K562 (cell line): Measurements from ENCODE around the gene STAP1. TPM values are rescaled to one million over a fixed set of nuclear protein-coding genes. Genes with fewer than 3 reads are reported as not detected.
A peak's percentile ranks its signal among the peaks of the same experiment; 100 is the strongest.

Experiments used
- ADNP ChIP-seq: fragments of 200-800 bp; sonication (Bioruptor generic); IDR thresholded peaks from 2 replicates; pipeline ENCODE4 v1.6.1; 2016; ENCODE audit warnings: missing genetic modification characterization, missing compliant biosample characterization
- CREB1 ChIP-seq, 2 experiments: sonication (generic) in 1 of 2; formaldehyde crosslinking in 1 of 2; IDR thresholded peaks; 2 replicates each; pipeline versions ENCODE4 v1.6.1 to v1.8.0; 2012 to 2022; ENCODE audit warnings: inconsistent platforms in 1 of 2, mild to moderate bottlenecking in 1 of 2, missing genetic modification reagents in 1 of 2, moderate library complexity in 1 of 2
- DACH1 ChIP-seq: fragments of 450-650 bp; IDR thresholded peaks from 2 replicates; pipeline ENCODE4 v1.6.1; 2018; ENCODE audit not compliant: partially characterized antibody
- ETV1 ChIP-seq: fragments of 450-650 bp; conservative IDR thresholded peaks from 2 replicates; pipeline ENCODE4 v1.6.1; 2016; ENCODE audit warnings: missing genetic modification characterization, control low read depth, low read depth, missing compliant biosample characterization
- FOXM1 ChIP-seq, 2 experiments: fragments of 450-650 bp in 1 of 2; sonication (generic) in 1 of 2; formaldehyde crosslinking in 1 of 2; IDR thresholded peaks; 2 replicates each; pipeline versions ENCODE4 v1.6.1 to v1.9.0; 2017 to 2022; ENCODE audit warnings: low read depth in 2 of 2, mild to moderate bottlenecking in 2 of 2, missing genetic modification reagents in 1 of 2, moderate library complexity in 1 of 2
- FOXP1 ChIP-seq: sonication (generic); formaldehyde crosslinking; IDR thresholded peaks from 2 replicates; pipeline ENCODE4 v1.8.0; 2022; ENCODE audit warnings: mild to moderate bottlenecking, missing genetic modification reagents
- HLTF ChIP-seq: fragments of 450-650 bp; IDR thresholded peaks from 2 replicates; pipeline ENCODE4 v1.6.1; 2016
- HNRNPK ChIP-seq: fragments of 200-400 bp; formaldehyde crosslinking; IDR thresholded peaks from one replicate; pipeline ENCODE4 v1.6.1; 2018; ENCODE audit warnings: mild to moderate bottlenecking, low read depth, low read length; ENCODE audit not compliant: poor library complexity, severe bottlenecking
- KAT2B ChIP-seq: IDR thresholded peaks from one replicate; pipeline ENCODE4 v1.6.1; 2012; ENCODE audit warnings: low read depth, mild to moderate bottlenecking, control low read depth, inconsistent platforms, low read length, moderate library complexity
- PTTG1 ChIP-seq: fragments of 450-650 bp; IDR thresholded peaks from 2 replicates; pipeline ENCODE4 v1.6.1; 2016; ENCODE audit warnings: low read depth, mild to moderate bottlenecking, missing genetic modification characterization, missing compliant biosample characterization
- RBM14 ChIP-seq: fragments of 200-400 bp; formaldehyde crosslinking; IDR thresholded peaks from 2 replicates; pipeline ENCODE4 v1.6.1; 2018; ENCODE audit warnings: low read depth, mild to moderate bottlenecking, low read length, moderate library complexity, borderline replicate concordance; ENCODE audit not compliant: insufficient read depth
- RFX1 ChIP-seq: fragments of 450-650 bp; IDR thresholded peaks from 2 replicates; pipeline ENCODE4 v1.6.1; 2016; ENCODE audit warnings: mild to moderate bottlenecking, moderate library complexity
- STAT5B ChIP-seq: fragments of 250-450 bp; sonication (Bioruptor Pico); IDR thresholded peaks from 2 replicates; pipeline ENCODE4 v1.8.0; 2021; ENCODE audit warnings: mild to moderate bottlenecking, inconsistent platforms
- STAT6 ChIP-seq: sonication (generic); formaldehyde crosslinking; IDR thresholded peaks from 2 replicates; pipeline ENCODE4 v1.8.1; 2023; ENCODE audit warnings: mild to moderate bottlenecking, missing genetic modification reagents
- TCF7L2 ChIP-seq: fragments of 150-350 bp; IDR thresholded peaks from 2 replicates; pipeline ENCODE4 v1.6.1; 2016; ENCODE audit warnings: low read depth, mild to moderate bottlenecking, low read length, moderate library complexity
- TFAM ChIP-seq: fragments of 250-450 bp; sonication (Bioruptor Pico); conservative IDR thresholded peaks from 2 replicates; pipeline ENCODE4 v1.5.0; 2021; ENCODE audit warnings: mild to moderate bottlenecking, moderate library complexity
- ZBTB26 ChIP-seq: fragments of 450-650 bp; formaldehyde crosslinking; IDR thresholded peaks from 2 replicates; pipeline ENCODE4 v1.4.0; 2022; ENCODE audit warnings: missing genetic modification characterization
- ZFP36 ChIP-seq: fragments of 150-350 bp; IDR thresholded peaks from 2 replicates; pipeline ENCODE4 v1.6.1; 2018; ENCODE audit warnings: low read length, low read depth; ENCODE audit not compliant: partially characterized antibody
- polyA plus RNA-seq, 8 experiments: library from polyadenylated mRNA; depleted of rRNA in 4 of 8; stranded (reverse) in 5 of 8; unstranded in 3 of 8; fragments of >200 nt; fragmentation: Nextera tagmentation in 2 of 8; fragmentation: Illumina TruSeq in 1 of 8; extraction: Ambion mirVana in 2 of 8; extraction: Trizol in 1 of 8; gene quantifications; 2 replicates each; pipeline versions ENCODE4 v1.2.1 to v1.2.3, GENCODE V29; 2011 to 2014; ENCODE audit warnings: inconsistent platforms in 1 of 8, missing spikeins in 1 of 8
- total RNA-seq, 7 experiments: library from RNA; depleted of rRNA in 6 of 7; stranded (reverse); fragments of >200 nt in 6 of 7; fragmentation: Illumina TruSeq in 2 of 7; extraction: Trizol in 2 of 7; gene quantifications; 2 replicates each; pipeline versions ENCODE4 v1.2.1 to v1.2.3, GENCODE V29; 2011 to 2021; ENCODE audit warnings: low replicate concordance in 1 of 7
- TF ChIP-seq, protein P1 (sequence below): sonication (generic); formaldehyde crosslinking; IDR thresholded peaks from 2 replicates; pipeline ENCODE4 v1.8.1; 2023; ENCODE audit warnings: mild to moderate bottlenecking, missing genetic modification reagents, moderate library complexity
- TF ChIP-seq, protein P2 (sequence below), 2 experiments: IDR thresholded peaks; 2 replicates each; pipeline ENCODE4 v1.6.1; 2011; ENCODE audit warnings: borderline replicate concordance in 1 of 2, control low read depth in 1 of 2, low read depth in 1 of 2, low read length in 1 of 2, mild to moderate bottlenecking in 1 of 2, mixed read lengths in 1 of 2, moderate library complexity in 1 of 2; ENCODE audit not compliant: insufficient read depth in 1 of 2, insufficient read length in 1 of 2, poor library complexity in 1 of 2, severe bottlenecking in 1 of 2; ENCODE audit errors: extremely low read depth in 1 of 2

The STAP1 gene
- total and polyA plus RNA-seq, 9 of the 15 experiments (the other 6 are each of a cell fraction or from before 2014, with no cell fraction given), result 0.50 to 5.6 (median 1.4) TPM

GRCh38 chr4:67575232-67576058, 16.9 kb downstream of the STAP1 start (continued):
- TF ChIP-seq ZBTB26 (CRISPR knock-in tag), result no peak
- TF ChIP-seq RFX1, result peak; percentile 61
- TF ChIP-seq PTTG1 (tag), result no peak
- no peak for TF ChIP-seq STAT6 (CRISPR knock-in tag)
- no peak for TF ChIP-seq DACH1
- no peak for TF ChIP-seq ADNP
- no peak; the same call in 1 of the 2 replicates for TF ChIP-seq FOXM1 (IDR thresholded peaks at IDR 0.05; ENCODE audit: low read depth)
- no peak for TF ChIP-seq FOXM1 (CRISPR knock-in tag; IDR thresholded peaks at IDR 0.05; ENCODE audit: low read depth)
- TF ChIP-seq HNRNPK, result no peak
- TF ChIP-seq TCF7L2, result no peak
- no peak for TF ChIP-seq FOXP1 (CRISPR knock-in tag)
- no peak for TF ChIP-seq CREB1 (IDR thresholded peaks at IDR 0.05)
- TF ChIP-seq CREB1 (CRISPR knock-in tag; IDR thresholded peaks at IDR 0.05), result no peak
- TF ChIP-seq ZFP36, result no peak
- TF ChIP-seq, protein P1, sequence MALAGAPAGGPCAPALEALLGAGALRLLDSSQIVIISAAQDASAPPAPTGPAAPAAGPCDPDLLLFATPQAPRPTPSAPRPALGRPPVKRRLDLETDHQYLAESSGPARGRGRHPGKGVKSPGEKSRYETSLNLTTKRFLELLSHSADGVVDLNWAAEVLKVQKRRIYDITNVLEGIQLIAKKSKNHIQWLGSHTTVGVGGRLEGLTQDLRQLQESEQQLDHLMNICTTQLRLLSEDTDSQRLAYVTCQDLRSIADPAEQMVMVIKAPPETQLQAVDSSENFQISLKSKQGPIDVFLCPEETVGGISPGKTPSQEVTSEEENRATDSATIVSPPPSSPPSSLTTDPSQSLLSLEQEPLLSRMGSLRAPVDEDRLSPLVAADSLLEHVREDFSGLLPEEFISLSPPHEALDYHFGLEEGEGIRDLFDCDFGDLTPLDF, result no peak
- TF ChIP-seq, protein P2, sequence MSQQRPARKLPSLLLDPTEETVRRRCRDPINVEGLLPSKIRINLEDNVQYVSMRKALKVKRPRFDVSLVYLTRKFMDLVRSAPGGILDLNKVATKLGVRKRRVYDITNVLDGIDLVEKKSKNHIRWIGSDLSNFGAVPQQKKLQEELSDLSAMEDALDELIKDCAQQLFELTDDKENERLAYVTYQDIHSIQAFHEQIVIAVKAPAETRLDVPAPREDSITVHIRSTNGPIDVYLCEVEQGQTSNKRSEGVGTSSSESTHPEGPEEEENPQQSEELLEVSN (IDR thresholded peaks at IDR 0.05; ENCODE audit: borderline replicate concordance in 1 of 2, extremely low read depth in 1 of 2, insufficient read depth in 1 of 2, insufficient read length in 1 of 2, low read depth in 1 of 2, low read length in 1 of 2, poor library complexity in 1 of 2, severe bottlenecking in 1 of 2), result no peak
- no peak for TF ChIP-seq STAT5B (CRISPR knock-in tag)
- peak; percentile 9; the same call in 1 of the 2 replicates for TF ChIP-seq ETV1 (tag)
- TF ChIP-seq HLTF, result no peak
- TF ChIP-seq RBM14, result no peak
- TF ChIP-seq KAT2B, result no peak
- TF ChIP-seq TFAM (CRISPR knock-in tag), result no peak
